Measurements from ENCODE around the gene SSR3. TPM values are rescaled to one million over a fixed set of nuclear protein-coding genes. Genes with fewer than 3 reads are reported as not detected.

Gene SSR3
- total and polyA plus RNA-seq, 2 of the 8 experiments (the other 6 are each of a cell fraction or from before 2014, with no cell fraction given), result 92.7 to 208 TPM

DNA sequence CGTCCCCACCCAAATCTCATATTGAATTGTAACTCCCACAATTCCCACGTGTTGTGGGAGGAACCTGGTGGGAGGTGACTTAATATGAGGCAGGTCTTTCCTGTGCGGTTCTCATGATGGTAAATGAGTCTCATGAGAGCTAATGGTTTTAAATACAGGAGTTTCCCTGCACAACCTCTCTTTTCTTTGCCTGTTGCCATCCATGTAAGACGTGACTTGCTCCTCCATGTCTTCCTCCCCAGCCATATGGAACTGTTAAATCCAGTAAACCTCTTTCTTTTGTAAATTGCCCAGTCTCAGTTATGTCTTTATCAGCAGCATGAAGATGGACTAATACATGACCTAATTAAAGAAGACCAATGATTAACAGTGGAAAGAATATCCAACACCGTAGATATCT, 56.6 kb downstream of the SSR3 start (continued):
- TF ChIP-seq TEAD4 (IDR thresholded peaks at IDR 0.05; ENCODE audit: low read depth, low read length) (no peak), NRF1 (IDR thresholded peaks at IDR 0.05; ENCODE audit: low read depth, low read length) (no peak), HDAC6 (IDR thresholded peaks at IDR 0.05; ENCODE audit: low read depth, low read length) (no peak)
